Neutrophil (primary cell): Measurements from ENCODE around the gene IFNG.

Experiments used
- H3K27ac ChIP-seq: fragments of 200-600 bp; sonication (generic); 2 replicates; pipeline ENCODE4 v1.5.1; 2016; ENCODE audit warnings: mild to moderate bottlenecking, moderate library complexity
- H3K27me3 ChIP-seq: fragments of 200-600 bp; sonication (generic); 2 replicates; pipeline ENCODE4 v1.6.0; 2016; ENCODE audit warnings: mild to moderate bottlenecking
- H3K36me3 ChIP-seq: fragments of 200-600 bp; sonication (generic); 2 replicates; pipeline ENCODE4 v1.5.1; 2017
- H3K4me1 ChIP-seq, 2 experiments: fragments of 200-600 bp in 1 of 2; sonication (generic) in 1 of 2; 1 replicate in 1 of 2; 2 replicates in 1 of 2; pipeline versions ENCODE4 v1.5.1 to v1.6.1; 2013 to 2016; ENCODE audit warnings: low read depth in 1 of 2, low read length in 1 of 2, mild to moderate bottlenecking in 1 of 2, moderate library complexity in 1 of 2; ENCODE audit not compliant: control insufficient read depth in 1 of 2, insufficient read depth in 1 of 2
- H3K4me3 ChIP-seq, 2 experiments: fragments of 200-600 bp in 1 of 2; sonication (generic) in 1 of 2; 1 replicate in 1 of 2; 2 replicates in 1 of 2; pipeline ENCODE4 v1.5.1; 2013 to 2016; ENCODE audit warnings: low read depth in 1 of 2, low read length in 1 of 2, mild to moderate bottlenecking in 1 of 2, moderate library complexity in 1 of 2
- H3K9me3 ChIP-seq: fragments of 200-600 bp; sonication (generic); 2 replicates; pipeline ENCODE4 v1.5.1; 2016
- CTCF ChIP-seq: fragments of 200-600 bp; sonication (generic); IDR thresholded peaks from 2 replicates; pipeline ENCODE4 v1.5.1; 2016; ENCODE audit warnings: antibody characterized with exemption

The IFNG gene

GRCh38 chr12:68137335-68137830, 22.2 kb downstream of the IFNG start:
- Histone ChIP-seq H3K4me3 (no peak overlapping the region), H3K9me3 (no peaks in the 10 kb centered on the region), H3K36me3 (no peaks in the 10 kb centered on the region), H3K27ac (no peak overlapping the region), H3K4me1 (no peaks in the 10 kb centered on the region), H3K27me3 (peaks cover 6% of the 10 kb centered on the region)
- no peak for TF ChIP-seq CTCF

GRCh38 chr12:68135520-68135919, 24.0 kb downstream of the IFNG start:
- H3K4me1 ChIP-seq = no peaks in the 10 kb centered on the region
- H3K27me3 ChIP-seq = peaks cover 6% of the 10 kb centered on the region
- no peaks in the 10 kb centered on the region for H3K36me3 ChIP-seq
- TF ChIP-seq CTCF = no peak
- no peak overlapping the region for H3K27ac ChIP-seq
- H3K9me3 ChIP-seq = no peaks in the 10 kb centered on the region
- H3K4me3 ChIP-seq = no peak overlapping the region

GRCh38 chr12:68131867-68132414, 27.6 kb downstream of the IFNG start:
- Histone ChIP-seq H3K9me3 (no peaks in the 10 kb centered on the region), H3K27ac (no peak overlapping the region), H3K4me1 (no peaks in the 10 kb centered on the region), H3K4me3 (no peak overlapping the region), H3K27me3 (peaks cover 6% of the 10 kb centered on the region), H3K36me3 (no peaks in the 10 kb centered on the region)
- no peak for TF ChIP-seq CTCF

GRCh38 chr12:68129979-68130378, 29.6 kb downstream of the IFNG start:
- Histone ChIP-seq H3K36me3 (no peaks in the 10 kb centered on the region), H3K27me3 (no peaks in the 10 kb centered on the region), H3K4me3 (no peak overlapping the region), H3K9me3 (no peaks in the 10 kb centered on the region), H3K27ac (no peak overlapping the region), H3K4me1 (no peaks in the 10 kb centered on the region)
- TF ChIP-seq CTCF = no peak

- Histone ChIP-seq H3K4me3 (no peak overlapping the region), H3K36me3 (no peaks in the 10 kb centered on the region), H3K27me3 (no peaks in the 10 kb centered on the region), H3K9me3 (no peaks in the 10 kb centered on the region), H3K27ac (no peak overlapping the region), H3K4me1 (no peaks in the 10 kb centered on the region)
- no peak for TF ChIP-seq CTCF
Observed at GRCh38 chr12:68122236-68122920, 37.2 kb downstream of the IFNG start.
